Osteoblast (primary cell): ENCODE measurements around the gene NUP50. TPM values are rescaled to one million over a fixed set of nuclear protein-coding genes. Genes with fewer than 3 reads are reported as not detected.

Experiments
- DNase-seq: peaks from one replicate; pipeline ENCODE4 v3.0.0; 2011; ENCODE audit warnings: low spot score, mixed read lengths; ENCODE audit not compliant: insufficient read length; ENCODE audit errors: missing footprints
- H2AFZ ChIP-seq: 2 replicates; pipeline ENCODE4 v1.6.0; 2011; ENCODE audit warnings: mild to moderate bottlenecking, low read length
- H3K27ac ChIP-seq: 2 replicates; pipeline ENCODE4 v1.5.1; 2011; ENCODE audit warnings: mild to moderate bottlenecking, low read depth, low read length, moderate library complexity
- H3K27me3 ChIP-seq: 2 replicates; pipeline ENCODE4 v1.6.0; 2012; ENCODE audit warnings: mild to moderate bottlenecking, control low read depth, inconsistent platforms, low read length, moderate library complexity; ENCODE audit not compliant: insufficient read depth
- H3K36me3 ChIP-seq: 2 replicates; pipeline ENCODE4 v1.5.1; 2011; ENCODE audit warnings: mild to moderate bottlenecking, low read length, control low read depth, moderate library complexity; ENCODE audit not compliant: insufficient read depth
- H3K4me1 ChIP-seq: 2 replicates; pipeline ENCODE4 v1.5.1; 2011; ENCODE audit warnings: mild to moderate bottlenecking, low read length, control low read depth, moderate library complexity; ENCODE audit not compliant: insufficient read depth
- H3K4me2 ChIP-seq: 2 replicates; pipeline ENCODE4 v1.6.0; 2011; ENCODE audit warnings: mild to moderate bottlenecking, low read length; ENCODE audit not compliant: insufficient read depth
- H3K4me3 ChIP-seq: fragments of 200-600 bp; sonication (generic); 3 replicates; pipeline ENCODE4 v1.5.1; 2012; ENCODE audit warnings: mild to moderate bottlenecking, low read length, inconsistent platforms; ENCODE audit not compliant: insufficient read depth
- H3K79me2 ChIP-seq: 2 replicates; pipeline ENCODE4 v1.6.0; 2012; ENCODE audit warnings: mild to moderate bottlenecking, low read length, control low read depth, inconsistent platforms; ENCODE audit not compliant: insufficient read depth
- H3K9me3 ChIP-seq: 2 replicates; pipeline ENCODE4 v1.5.1; 2011; ENCODE audit warnings: low read depth, low read length, control low read depth
- H4K20me1 ChIP-seq: 2 replicates; pipeline ENCODE4 v1.6.0; 2012; ENCODE audit warnings: mild to moderate bottlenecking, low read length, control low read depth; ENCODE audit not compliant: insufficient read depth
- total RNA-seq: library from RNA; depleted of rRNA; stranded (reverse); fragments of >200 nt; gene quantifications from 2 replicates; pipeline ENCODE4 v1.2.3, GENCODE V29; 2012
- TF ChIP-seq, protein P1 (sequence below): IDR thresholded peaks from 2 replicates; pipeline ENCODE4 v1.5.1; 2011; ENCODE audit warnings: mild to moderate bottlenecking, low read depth, low read length, moderate library complexity; ENCODE audit errors: extremely low read depth

Gene NUP50
- total RNA-seq, 1 donor: 54.3 TPM

DNA sequence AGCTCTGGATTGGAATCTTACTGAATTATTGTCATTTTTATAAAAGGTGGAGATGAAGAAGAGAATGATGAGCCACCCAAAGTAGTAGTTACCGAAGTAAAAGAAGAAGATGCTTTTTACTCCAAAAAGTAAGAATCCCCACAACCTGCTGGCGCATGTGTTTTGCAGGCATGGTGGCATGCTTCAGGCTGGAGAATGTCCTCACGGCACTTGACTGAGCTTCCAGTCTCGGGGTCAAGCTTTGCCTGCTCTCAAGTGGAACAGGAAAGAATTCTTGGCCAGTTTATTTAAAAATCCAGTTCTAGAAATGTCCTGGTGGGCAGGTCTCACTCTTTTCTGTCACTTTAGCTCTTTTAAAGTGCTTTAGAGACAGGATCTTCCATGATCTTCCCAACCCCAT lies 17.5 kb downstream of the NUP50 start:
- Histone ChIP-seq H3K4me1 (no peaks in the 10 kb centered on the region), H3K27ac (no peak overlapping the region), H3K79me2 (peaks cover 64% of the 10 kb centered on the region), H3K4me2 (no peak overlapping the region), H2AFZ (no peak overlapping the region), H3K4me3 (no peak overlapping the region), H3K27me3 (no peaks in the 10 kb centered on the region), H3K36me3 (peaks cover 70% of the 10 kb centered on the region), H3K9me3 (no peaks in the 10 kb centered on the region), H4K20me1 (peaks cover 10% of the 10 kb centered on the region)
- TF ChIP-seq, protein P1, sequence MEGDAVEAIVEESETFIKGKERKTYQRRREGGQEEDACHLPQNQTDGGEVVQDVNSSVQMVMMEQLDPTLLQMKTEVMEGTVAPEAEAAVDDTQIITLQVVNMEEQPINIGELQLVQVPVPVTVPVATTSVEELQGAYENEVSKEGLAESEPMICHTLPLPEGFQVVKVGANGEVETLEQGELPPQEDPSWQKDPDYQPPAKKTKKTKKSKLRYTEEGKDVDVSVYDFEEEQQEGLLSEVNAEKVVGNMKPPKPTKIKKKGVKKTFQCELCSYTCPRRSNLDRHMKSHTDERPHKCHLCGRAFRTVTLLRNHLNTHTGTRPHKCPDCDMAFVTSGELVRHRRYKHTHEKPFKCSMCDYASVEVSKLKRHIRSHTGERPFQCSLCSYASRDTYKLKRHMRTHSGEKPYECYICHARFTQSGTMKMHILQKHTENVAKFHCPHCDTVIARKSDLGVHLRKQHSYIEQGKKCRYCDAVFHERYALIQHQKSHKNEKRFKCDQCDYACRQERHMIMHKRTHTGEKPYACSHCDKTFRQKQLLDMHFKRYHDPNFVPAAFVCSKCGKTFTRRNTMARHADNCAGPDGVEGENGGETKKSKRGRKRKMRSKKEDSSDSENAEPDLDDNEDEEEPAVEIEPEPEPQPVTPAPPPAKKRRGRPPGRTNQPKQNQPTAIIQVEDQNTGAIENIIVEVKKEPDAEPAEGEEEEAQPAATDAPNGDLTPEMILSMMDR: no peak
- no peak for DNase-seq

DNA sequence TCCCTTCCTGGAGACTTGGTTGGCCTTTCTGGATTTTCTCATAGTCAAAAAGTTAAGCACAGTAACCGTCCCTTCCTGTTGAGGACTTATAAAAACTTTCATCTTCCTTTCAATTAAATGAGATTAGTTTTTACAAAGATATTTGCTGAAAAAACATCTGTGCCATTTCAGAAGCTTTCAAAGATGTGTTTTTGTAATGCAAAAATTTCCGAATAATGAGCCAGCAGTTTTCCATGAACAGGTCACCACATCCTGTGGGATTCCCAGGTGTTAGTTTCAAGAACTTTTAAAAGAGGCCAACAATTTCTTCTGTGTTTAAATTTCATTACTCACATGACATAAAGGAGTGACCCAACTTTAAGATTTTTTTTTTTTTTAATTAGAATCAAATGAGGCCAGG lies 18.0 kb downstream of the NUP50 start:
- TF ChIP-seq, protein P1: no peak
- Histone ChIP-seq H3K79me2 (peaks cover 60% of the 10 kb centered on the region), H3K4me3 (no peak overlapping the region), H2AFZ (no peak overlapping the region), H3K4me1 (no peaks in the 10 kb centered on the region), H3K27me3 (no peaks in the 10 kb centered on the region), H3K36me3 (peaks cover 67% of the 10 kb centered on the region), H3K9me3 (no peaks in the 10 kb centered on the region), H3K4me2 (no peak overlapping the region), H4K20me1 (peaks cover 10% of the 10 kb centered on the region), H3K27ac (no peak overlapping the region)
- DNase-seq: no peak

DNA sequence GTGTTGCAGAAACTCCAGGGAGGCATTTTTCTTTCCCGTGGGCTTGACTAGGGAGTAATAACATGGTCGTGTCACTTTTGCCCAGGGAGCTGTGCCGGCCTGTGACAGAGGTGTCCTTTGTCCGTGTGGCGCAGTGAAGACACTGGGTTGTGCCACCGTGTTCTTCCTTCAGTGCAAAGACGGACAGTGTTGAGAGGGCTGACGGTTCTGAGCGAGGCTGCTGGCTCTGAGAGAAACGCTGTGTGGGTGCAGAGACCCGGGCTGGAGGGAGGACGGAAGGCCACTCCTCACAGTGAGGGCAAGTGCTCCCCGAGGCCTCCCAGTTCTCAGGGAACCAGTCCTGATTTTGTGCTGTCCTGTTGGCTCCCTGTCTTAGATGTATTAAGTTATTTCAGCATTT lies 20.2 kb downstream of the NUP50 start:
- no peak overlapping the region for H3K27ac ChIP-seq
- no peak overlapping the region for H2AFZ ChIP-seq
- TF ChIP-seq, protein P1: no peak
- H3K4me3 ChIP-seq: no peak overlapping the region
- H3K36me3 ChIP-seq: peaks cover 58% of the 10 kb centered on the region
- H3K79me2 ChIP-seq: peaks cover 46% of the 10 kb centered on the region
- H4K20me1 ChIP-seq: peaks cover 7% of the 10 kb centered on the region
- H3K4me1 ChIP-seq: no peaks in the 10 kb centered on the region
- H3K27me3 ChIP-seq: no peaks in the 10 kb centered on the region
- no peak overlapping the region for H3K4me2 ChIP-seq
- no peaks in the 10 kb centered on the region for H3K9me3 ChIP-seq
- no peak for DNase-seq

DNA sequence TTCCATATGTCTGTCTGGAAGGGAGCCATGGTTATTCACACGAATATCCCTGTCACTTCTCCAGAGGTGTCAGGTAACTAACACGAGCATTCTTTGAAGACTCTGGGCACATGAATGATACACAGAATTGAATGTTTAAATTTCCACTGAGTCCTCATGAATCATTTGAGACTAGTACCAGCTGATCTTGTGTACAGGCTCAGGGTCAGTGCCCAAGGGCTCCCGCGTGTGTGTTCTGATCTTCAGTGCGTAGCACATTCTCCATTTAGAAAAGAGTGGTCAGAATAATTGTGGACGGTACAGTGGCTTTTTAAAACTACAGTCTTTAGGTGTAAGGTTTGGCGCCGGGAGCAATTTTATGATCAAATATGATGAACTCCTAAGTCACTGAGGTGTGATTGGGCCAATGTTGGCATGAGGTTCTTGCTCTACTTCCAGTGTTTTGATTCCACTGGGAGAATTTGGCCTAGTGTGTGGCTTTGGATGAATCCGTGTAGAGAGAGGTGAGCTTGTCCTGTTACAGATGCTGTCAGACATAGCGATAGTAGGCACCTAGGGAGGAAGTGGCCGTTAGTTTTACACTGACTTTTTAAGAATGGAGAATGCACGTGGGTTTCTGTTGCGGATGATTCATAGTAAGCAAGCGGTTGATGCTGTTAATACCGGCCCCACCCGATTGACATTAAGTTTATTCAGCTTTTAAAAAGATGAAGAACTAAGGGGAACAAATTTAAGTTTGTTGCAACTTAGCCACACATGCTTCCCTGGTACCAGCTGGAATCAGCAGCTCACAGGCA lies 22.2 kb downstream of the NUP50 start:
- Histone ChIP-seq H3K9me3 (no peaks in the 10 kb centered on the region), H3K79me2 (peaks cover 27% of the 10 kb centered on the region), H2AFZ (no peak overlapping the region), H3K4me3 (no peak overlapping the region), H3K4me2 (no peak overlapping the region), H4K20me1 (peaks cover 7% of the 10 kb centered on the region), H3K4me1 (no peaks in the 10 kb centered on the region), H3K27me3 (no peaks in the 10 kb centered on the region), H3K27ac (no peak overlapping the region), H3K36me3 (peaks cover 51% of the 10 kb centered on the region)
- DNase-seq: no peak
- TF ChIP-seq, protein P1: no peak
